ENCODE measurements around the gene WFS1. TPM values are rescaled to one million over a fixed set of nuclear protein-coding genes. Genes with fewer than 3 reads are reported as not detected.
A peak's percentile ranks its signal among the peaks of the same experiment; 100 is the strongest.

The WFS1 gene
- total and polyA plus RNA-seq, 2 of the 13 experiments (the other 11 are each of a cell fraction or from before 2014, with no cell fraction given) = 39.1 to 42.2 TPM

DNA sequence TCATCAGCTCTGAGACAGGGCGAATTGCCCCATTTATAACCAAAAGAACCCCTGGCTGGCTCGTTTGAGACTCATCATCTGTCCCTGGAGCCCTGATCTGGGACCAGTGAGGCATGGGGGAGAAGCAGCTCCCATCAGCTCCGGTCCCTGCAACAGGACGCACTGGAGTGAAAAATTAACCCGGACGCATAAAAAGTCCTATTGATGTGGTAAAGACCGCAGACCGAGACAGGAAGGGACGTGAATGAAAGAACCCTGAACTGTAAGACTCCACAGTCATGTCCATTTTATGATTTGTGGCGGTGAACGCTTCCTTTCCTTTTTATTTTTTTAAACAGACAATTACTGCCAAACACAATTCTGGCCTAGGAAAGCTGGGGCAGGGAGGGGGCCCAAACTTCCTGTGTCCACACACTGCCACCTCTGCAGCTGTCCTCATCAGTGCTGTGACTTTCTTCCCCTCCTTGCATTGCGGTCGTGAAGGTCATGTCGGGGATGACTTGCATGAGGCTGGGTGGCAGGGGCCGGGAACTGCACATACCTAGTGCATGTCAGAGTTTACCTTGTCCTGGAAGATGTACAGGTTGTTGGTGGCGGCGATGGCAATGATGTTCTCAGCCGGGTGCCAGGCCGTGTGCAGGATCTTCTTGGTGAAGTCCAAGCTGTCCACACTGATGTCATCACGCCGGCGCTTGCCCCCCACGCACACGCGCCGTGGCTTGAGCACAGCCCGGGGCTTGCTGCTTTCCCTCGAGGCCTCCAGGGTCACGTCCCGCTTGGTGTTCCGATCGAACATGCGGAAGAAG lies 53.3 kb downstream of the WFS1 start (continued):
- TF ChIP-seq, protein P1, sequence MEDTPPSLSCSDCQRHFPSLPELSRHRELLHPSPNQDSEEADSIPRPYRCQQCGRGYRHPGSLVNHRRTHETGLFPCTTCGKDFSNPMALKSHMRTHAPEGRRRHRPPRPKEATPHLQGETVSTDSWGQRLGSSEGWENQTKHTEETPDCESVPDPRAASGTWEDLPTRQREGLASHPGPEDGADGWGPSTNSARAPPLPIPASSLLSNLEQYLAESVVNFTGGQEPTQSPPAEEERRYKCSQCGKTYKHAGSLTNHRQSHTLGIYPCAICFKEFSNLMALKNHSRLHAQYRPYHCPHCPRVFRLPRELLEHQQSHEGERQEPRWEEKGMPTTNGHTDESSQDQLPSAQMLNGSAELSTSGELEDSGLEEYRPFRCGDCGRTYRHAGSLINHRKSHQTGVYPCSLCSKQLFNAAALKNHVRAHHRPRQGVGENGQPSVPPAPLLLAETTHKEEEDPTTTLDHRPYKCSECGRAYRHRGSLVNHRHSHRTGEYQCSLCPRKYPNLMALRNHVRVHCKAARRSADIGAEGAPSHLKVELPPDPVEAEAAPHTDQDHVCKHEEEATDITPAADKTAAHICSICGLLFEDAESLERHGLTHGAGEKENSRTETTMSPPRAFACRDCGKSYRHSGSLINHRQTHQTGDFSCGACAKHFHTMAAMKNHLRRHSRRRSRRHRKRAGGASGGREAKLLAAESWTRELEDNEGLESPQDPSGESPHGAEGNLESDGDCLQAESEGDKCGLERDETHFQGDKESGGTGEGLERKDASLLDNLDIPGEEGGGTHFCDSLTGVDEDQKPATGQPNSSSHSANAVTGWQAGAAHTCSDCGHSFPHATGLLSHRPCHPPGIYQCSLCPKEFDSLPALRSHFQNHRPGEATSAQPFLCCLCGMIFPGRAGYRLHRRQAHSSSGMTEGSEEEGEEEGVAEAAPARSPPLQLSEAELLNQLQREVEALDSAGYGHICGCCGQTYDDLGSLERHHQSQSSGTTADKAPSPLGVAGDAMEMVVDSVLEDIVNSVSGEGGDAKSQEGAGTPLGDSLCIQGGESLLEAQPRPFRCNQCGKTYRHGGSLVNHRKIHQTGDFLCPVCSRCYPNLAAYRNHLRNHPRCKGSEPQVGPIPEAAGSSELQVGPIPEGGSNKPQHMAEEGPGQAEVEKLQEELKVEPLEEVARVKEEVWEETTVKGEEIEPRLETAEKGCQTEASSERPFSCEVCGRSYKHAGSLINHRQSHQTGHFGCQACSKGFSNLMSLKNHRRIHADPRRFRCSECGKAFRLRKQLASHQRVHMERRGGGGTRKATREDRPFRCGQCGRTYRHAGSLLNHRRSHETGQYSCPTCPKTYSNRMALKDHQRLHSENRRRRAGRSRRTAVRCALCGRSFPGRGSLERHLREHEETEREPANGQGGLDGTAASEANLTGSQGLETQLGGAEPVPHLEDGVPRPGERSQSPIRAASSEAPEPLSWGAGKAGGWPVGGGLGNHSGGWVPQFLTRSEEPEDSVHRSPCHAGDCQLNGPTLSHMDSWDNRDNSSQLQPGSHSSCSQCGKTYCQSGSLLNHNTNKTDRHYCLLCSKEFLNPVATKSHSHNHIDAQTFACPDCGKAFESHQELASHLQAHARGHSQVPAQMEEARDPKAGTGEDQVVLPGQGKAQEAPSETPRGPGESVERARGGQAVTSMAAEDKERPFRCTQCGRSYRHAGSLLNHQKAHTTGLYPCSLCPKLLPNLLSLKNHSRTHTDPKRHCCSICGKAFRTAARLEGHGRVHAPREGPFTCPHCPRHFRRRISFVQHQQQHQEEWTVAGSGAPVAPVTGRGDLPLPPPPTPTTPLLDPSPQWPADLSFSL (CRISPR knock-in tag; IDR thresholded peaks at IDR 0.05) = no peak
- TF ChIP-seq, protein P2, sequence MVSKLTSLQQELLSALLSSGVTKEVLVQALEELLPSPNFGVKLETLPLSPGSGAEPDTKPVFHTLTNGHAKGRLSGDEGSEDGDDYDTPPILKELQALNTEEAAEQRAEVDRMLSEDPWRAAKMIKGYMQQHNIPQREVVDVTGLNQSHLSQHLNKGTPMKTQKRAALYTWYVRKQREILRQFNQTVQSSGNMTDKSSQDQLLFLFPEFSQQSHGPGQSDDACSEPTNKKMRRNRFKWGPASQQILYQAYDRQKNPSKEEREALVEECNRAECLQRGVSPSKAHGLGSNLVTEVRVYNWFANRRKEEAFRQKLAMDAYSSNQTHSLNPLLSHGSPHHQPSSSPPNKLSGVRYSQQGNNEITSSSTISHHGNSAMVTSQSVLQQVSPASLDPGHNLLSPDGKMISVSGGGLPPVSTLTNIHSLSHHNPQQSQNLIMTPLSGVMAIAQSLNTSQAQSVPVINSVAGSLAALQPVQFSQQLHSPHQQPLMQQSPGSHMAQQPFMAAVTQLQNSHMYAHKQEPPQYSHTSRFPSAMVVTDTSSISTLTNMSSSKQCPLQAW (CRISPR knock-in tag; IDR thresholded peaks at IDR 0.05) = peak; percentile 89
- TF ChIP-seq THAP11 (CRISPR knock-in tag; IDR thresholded peaks at IDR 0.05) (0 out of 2 replicates have a peak, but pooled peaks have one; percentile 29), THYN1 (CRISPR knock-in tag; IDR thresholded peaks at IDR 0.05; ENCODE audit: borderline replicate concordance, low read depth) (no peak), SOX6 (IDR thresholded peaks at IDR 0.05) (no peak), SOX6 (CRISPR knock-in tag; IDR thresholded peaks at IDR 0.05) (peak; percentile 86), PAWR (CRISPR knock-in tag; IDR thresholded peaks at IDR 0.05; ENCODE audit: borderline replicate concordance) (no peak), ZMYM4 (CRISPR knock-in tag; IDR thresholded peaks at IDR 0.05) (0 out of 2 replicates have a peak, but pooled peaks have one; percentile 40), ZNF768 (CRISPR knock-in tag; IDR thresholded peaks at IDR 0.05) (no peak; the same call in none of the 2 replicates)
- TF ChIP-seq, protein P3, sequence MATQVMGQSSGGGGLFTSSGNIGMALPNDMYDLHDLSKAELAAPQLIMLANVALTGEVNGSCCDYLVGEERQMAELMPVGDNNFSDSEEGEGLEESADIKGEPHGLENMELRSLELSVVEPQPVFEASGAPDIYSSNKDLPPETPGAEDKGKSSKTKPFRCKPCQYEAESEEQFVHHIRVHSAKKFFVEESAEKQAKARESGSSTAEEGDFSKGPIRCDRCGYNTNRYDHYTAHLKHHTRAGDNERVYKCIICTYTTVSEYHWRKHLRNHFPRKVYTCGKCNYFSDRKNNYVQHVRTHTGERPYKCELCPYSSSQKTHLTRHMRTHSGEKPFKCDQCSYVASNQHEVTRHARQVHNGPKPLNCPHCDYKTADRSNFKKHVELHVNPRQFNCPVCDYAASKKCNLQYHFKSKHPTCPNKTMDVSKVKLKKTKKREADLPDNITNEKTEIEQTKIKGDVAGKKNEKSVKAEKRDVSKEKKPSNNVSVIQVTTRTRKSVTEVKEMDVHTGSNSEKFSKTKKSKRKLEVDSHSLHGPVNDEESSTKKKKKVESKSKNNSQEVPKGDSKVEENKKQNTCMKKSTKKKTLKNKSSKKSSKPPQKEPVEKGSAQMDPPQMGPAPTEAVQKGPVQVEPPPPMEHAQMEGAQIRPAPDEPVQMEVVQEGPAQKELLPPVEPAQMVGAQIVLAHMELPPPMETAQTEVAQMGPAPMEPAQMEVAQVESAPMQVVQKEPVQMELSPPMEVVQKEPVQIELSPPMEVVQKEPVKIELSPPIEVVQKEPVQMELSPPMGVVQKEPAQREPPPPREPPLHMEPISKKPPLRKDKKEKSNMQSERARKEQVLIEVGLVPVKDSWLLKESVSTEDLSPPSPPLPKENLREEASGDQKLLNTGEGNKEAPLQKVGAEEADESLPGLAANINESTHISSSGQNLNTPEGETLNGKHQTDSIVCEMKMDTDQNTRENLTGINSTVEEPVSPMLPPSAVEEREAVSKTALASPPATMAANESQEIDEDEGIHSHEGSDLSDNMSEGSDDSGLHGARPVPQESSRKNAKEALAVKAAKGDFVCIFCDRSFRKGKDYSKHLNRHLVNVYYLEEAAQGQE (IDR thresholded peaks at IDR 0.05; ENCODE audit: borderline replicate concordance in 1 of 2, low read depth in 1 of 2, low read length in 2 of 2) = no peak
- TF ChIP-seq, protein P4, sequence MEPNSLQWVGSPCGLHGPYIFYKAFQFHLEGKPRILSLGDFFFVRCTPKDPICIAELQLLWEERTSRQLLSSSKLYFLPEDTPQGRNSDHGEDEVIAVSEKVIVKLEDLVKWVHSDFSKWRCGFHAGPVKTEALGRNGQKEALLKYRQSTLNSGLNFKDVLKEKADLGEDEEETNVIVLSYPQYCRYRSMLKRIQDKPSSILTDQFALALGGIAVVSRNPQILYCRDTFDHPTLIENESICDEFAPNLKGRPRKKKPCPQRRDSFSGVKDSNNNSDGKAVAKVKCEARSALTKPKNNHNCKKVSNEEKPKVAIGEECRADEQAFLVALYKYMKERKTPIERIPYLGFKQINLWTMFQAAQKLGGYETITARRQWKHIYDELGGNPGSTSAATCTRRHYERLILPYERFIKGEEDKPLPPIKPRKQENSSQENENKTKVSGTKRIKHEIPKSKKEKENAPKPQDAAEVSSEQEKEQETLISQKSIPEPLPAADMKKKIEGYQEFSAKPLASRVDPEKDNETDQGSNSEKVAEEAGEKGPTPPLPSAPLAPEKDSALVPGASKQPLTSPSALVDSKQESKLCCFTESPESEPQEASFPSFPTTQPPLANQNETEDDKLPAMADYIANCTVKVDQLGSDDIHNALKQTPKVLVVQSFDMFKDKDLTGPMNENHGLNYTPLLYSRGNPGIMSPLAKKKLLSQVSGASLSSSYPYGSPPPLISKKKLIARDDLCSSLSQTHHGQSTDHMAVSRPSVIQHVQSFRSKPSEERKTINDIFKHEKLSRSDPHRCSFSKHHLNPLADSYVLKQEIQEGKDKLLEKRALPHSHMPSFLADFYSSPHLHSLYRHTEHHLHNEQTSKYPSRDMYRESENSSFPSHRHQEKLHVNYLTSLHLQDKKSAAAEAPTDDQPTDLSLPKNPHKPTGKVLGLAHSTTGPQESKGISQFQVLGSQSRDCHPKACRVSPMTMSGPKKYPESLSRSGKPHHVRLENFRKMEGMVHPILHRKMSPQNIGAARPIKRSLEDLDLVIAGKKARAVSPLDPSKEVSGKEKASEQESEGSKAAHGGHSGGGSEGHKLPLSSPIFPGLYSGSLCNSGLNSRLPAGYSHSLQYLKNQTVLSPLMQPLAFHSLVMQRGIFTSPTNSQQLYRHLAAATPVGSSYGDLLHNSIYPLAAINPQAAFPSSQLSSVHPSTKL (CRISPR knock-in tag; IDR thresholded peaks at IDR 0.05) = peak; percentile 73
